ENCODE data around the gene CKMT2. TPM values are rescaled to one million over a fixed set of nuclear protein-coding genes. Genes with fewer than 3 reads are reported as not detected.

CKMT2 gene
- total and polyA plus RNA-seq, 2 donors (not counting 3 experiments of a cell fraction or from before 2014, with no cell fraction given), result not detected

GRCh38 chr5:81203729-81204128, 29.4 kb upstream of the CKMT2 start:
- Histone ChIP-seq H3K27me3 (ENCODE audit: control insufficient read depth in 2 of 2, insufficient read depth in 2 of 2, low read length in 2 of 2) (peaks cover 0 to 2% of the 10 kb centered on the region in 2 experiments), H3K79me2 (ENCODE audit: control insufficient read depth, insufficient read depth, low read length) (no peaks in the 10 kb centered on the region), H3K9me1 (replicated peaks; ENCODE audit: control insufficient read depth, extremely low read depth, insufficient read depth, low read length) (no peaks in the 10 kb centered on the region), H2AFZ (ENCODE audit: low read depth, low read length) (no peak overlapping the region), H3K36me3 (ENCODE audit: control insufficient read depth in 2 of 2, extremely low read depth in 1 of 2, insufficient read depth in 2 of 2, low read length in 2 of 2) (no peaks in the 10 kb centered on the region), H3K9ac (replicated peaks; ENCODE audit: extremely low read depth, insufficient read depth, low read length) (no peak overlapping the region), H3K4me2 (ENCODE audit: insufficient read depth, low read length) (no peak overlapping the region), H3K9me3 (replicated peaks; ENCODE audit: control insufficient read depth, insufficient read depth, low read length) (no peaks in the 10 kb centered on the region), H4K20me1 (replicated peaks; ENCODE audit: control insufficient read depth, extremely low read depth, insufficient read depth, low read length) (no peaks in the 10 kb centered on the region), H3K4me1 (ENCODE audit: control insufficient read depth, extremely low read depth, insufficient read depth, low read length) (no peaks in the 10 kb centered on the region), H3K27ac (ENCODE audit: insufficient read depth, low read depth, low read length) (no peak overlapping the region), H3K4me3 (replicated peaks in 1 of 3; ENCODE audit: insufficient read depth in 1 of 3, low read depth in 1 of 3, low read length in 3 of 3) (no peak overlapping the region)
- TF ChIP-seq POLR2AphosphoS5 (IDR thresholded peaks at IDR 0.05; ENCODE audit: insufficient read depth, low read depth, low read length) (no peak), MAX (IDR thresholded peaks at IDR 0.05; ENCODE audit: insufficient read depth, insufficient read length) (no peak), MYC (IDR thresholded peaks at IDR 0.05; ENCODE audit: low read depth, low read length) (no peak)
- FAIRE-seq (no peak), DNase-seq (ENCODE audit: low read depth, low spot score) (no peak)
- intact Hi-C loops (cut with micrococcal nuclease), result no loop called here
- ChIA-PET POLR2A (no interaction called here), CTCF (interaction anchor here (1.0 kb wide), 1 partner anchor 10 kb away, joined by 3 read pairs; no protein-coding TSS in a partner anchor)
- dilution Hi-C loops (cut with MboI; ENCODE audit: extremely low pct_ligation_motif_present, low sequenced_read_pairs), result no loop called here
- BruUV-seq (replicated peaks), result no TSS peak

DNA sequence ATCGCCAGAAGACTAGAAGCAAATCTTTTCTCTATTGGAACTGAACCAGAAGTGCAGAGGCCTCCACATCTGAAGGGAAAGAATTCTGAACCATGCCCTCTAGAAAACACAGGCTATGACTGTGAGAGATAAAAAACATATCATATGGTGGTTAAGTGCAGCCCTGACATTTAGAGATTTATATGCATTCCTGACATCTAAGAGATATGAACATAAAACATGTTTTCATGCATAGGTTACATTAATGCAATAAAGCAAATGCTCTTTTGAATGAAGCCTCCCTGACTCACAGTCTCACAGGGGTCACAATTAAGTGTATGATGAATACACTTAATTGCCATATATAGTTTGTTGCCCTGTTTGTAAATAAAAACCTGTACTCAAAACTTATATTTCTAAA, 28.9 kb upstream of the CKMT2 start:
- H3K27me3 ChIP-seq (ENCODE audit: control insufficient read depth in 2 of 2, insufficient read depth in 2 of 2, low read length in 2 of 2), result peaks cover 0 to 2% of the 10 kb centered on the region in 2 experiments
- BruUV-seq (replicated peaks), result no TSS peak
- no peak overlapping the region for H3K4me2 ChIP-seq (ENCODE audit: insufficient read depth, low read length)
- dilution Hi-C loops (cut with MboI; ENCODE audit: extremely low pct_ligation_motif_present, low sequenced_read_pairs), result no loop called here
- H3K9me1 ChIP-seq (replicated peaks; ENCODE audit: control insufficient read depth, extremely low read depth, insufficient read depth, low read length), result no peaks in the 10 kb centered on the region
- no peaks in the 10 kb centered on the region for H3K79me2 ChIP-seq (ENCODE audit: control insufficient read depth, insufficient read depth, low read length)
- H4K20me1 ChIP-seq (replicated peaks; ENCODE audit: control insufficient read depth, extremely low read depth, insufficient read depth, low read length), result no peaks in the 10 kb centered on the region
- intact Hi-C loops (cut with micrococcal nuclease), result no loop called here
- H3K4me1 ChIP-seq (ENCODE audit: control insufficient read depth, extremely low read depth, insufficient read depth, low read length), result no peaks in the 10 kb centered on the region
- H3K36me3 ChIP-seq (ENCODE audit: control insufficient read depth in 2 of 2, extremely low read depth in 1 of 2, insufficient read depth in 2 of 2, low read length in 2 of 2), result no peaks in the 10 kb centered on the region
- no peak overlapping the region for H3K9ac ChIP-seq (replicated peaks; ENCODE audit: extremely low read depth, insufficient read depth, low read length)
- TF ChIP-seq EZH2 (IDR thresholded peaks at IDR 0.05; ENCODE audit: borderline replicate concordance, low read depth, low read length, severe bottlenecking), result no peak
- TF ChIP-seq MAX (IDR thresholded peaks at IDR 0.05; ENCODE audit: insufficient read depth, insufficient read length), result no peak
- TF ChIP-seq JUN (IDR thresholded peaks at IDR 0.05; ENCODE audit: borderline replicate concordance, insufficient read depth, insufficient read length, low read depth), result no peak
- no peak for TF ChIP-seq GATA2 (IDR thresholded peaks at IDR 0.05; ENCODE audit: insufficient read depth, insufficient read length, low read depth, low read length)
- TF ChIP-seq POLR2AphosphoS5 (IDR thresholded peaks at IDR 0.05; ENCODE audit: insufficient read depth, low read depth, low read length), result no peak
- no peak for TF ChIP-seq FOS (IDR thresholded peaks at IDR 0.05; ENCODE audit: borderline replicate concordance, insufficient read depth, low read length)
- TF ChIP-seq POLR2A (IDR thresholded peaks at IDR 0.05; ENCODE audit: low read depth, low read length), result no peak
- no peak for TF ChIP-seq MYC (IDR thresholded peaks at IDR 0.05; ENCODE audit: low read depth, low read length)
- TF ChIP-seq, protein P1, sequence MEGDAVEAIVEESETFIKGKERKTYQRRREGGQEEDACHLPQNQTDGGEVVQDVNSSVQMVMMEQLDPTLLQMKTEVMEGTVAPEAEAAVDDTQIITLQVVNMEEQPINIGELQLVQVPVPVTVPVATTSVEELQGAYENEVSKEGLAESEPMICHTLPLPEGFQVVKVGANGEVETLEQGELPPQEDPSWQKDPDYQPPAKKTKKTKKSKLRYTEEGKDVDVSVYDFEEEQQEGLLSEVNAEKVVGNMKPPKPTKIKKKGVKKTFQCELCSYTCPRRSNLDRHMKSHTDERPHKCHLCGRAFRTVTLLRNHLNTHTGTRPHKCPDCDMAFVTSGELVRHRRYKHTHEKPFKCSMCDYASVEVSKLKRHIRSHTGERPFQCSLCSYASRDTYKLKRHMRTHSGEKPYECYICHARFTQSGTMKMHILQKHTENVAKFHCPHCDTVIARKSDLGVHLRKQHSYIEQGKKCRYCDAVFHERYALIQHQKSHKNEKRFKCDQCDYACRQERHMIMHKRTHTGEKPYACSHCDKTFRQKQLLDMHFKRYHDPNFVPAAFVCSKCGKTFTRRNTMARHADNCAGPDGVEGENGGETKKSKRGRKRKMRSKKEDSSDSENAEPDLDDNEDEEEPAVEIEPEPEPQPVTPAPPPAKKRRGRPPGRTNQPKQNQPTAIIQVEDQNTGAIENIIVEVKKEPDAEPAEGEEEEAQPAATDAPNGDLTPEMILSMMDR (IDR thresholded peaks at IDR 0.05; ENCODE audit: extremely low read depth in 1 of 2, insufficient read depth in 1 of 2, low read depth in 1 of 2, low read length in 2 of 2), result no peak
- H3K4me3 ChIP-seq (replicated peaks in 1 of 3; ENCODE audit: insufficient read depth in 1 of 3, low read depth in 1 of 3, low read length in 3 of 3), result no peak overlapping the region
- H3K27ac ChIP-seq (ENCODE audit: insufficient read depth, low read depth, low read length), result no peak overlapping the region
- H2AFZ ChIP-seq (ENCODE audit: low read depth, low read length), result no peak overlapping the region
- FAIRE-seq (no peak), DNase-seq (ENCODE audit: low read depth, low spot score) (no peak)
- CTCF ChIA-PET, result interaction anchor here (1.0 kb wide), 1 partner anchor 9 kb away, joined by 5 read pairs; no protein-coding TSS in a partner anchor
- POLR2A ChIA-PET, result no interaction called here
- no peaks in the 10 kb centered on the region for H3K9me3 ChIP-seq (replicated peaks; ENCODE audit: control insufficient read depth, insufficient read depth, low read length)
